Erythroblast (primary cell): ENCODE results near the gene ZFR.

Experiments used
- GATA1 ChIP-seq: IDR thresholded peaks from 2 replicates; pipeline ENCODE4 v1.6.1; 2011; ENCODE audit warnings: low read depth, mild to moderate bottlenecking, control low read depth, low read length, moderate library complexity
- POLR2A ChIP-seq: IDR thresholded peaks from 2 replicates; pipeline ENCODE4 v1.6.1; 2011; ENCODE audit warnings: mild to moderate bottlenecking, low read length

DNA sequence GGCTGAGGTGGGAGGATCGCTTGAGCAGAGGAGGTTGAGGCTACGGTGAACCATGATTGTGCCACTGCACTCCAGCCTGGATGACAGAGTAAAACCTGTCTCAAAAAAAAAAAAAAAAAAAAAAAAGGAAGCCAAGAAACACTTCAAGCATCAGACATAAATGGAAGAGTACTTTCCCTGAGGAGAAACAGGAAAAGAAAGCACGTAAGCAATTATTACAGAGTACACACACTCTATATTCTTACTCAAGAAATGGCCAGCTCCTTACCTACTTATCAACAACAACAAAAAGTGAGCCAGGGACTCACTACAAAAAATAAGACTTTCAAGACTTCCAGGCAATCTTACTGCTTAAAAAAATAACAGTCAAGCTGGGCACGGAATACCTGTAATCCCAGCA is 21.8 kb downstream of the ZFR start:
- TF ChIP-seq POLR2A (no peak), GATA1 (no peak)
